GM23248 (cell line): ENCODE measurements around the gene RAD51B.

Source experiments
- EZH2 ChIP-seq: fragments of 200-600 bp; sonication (generic); IDR thresholded peaks from 2 replicates; pipeline ENCODE4 v1.6.1; 2018; ENCODE audit warnings: antibody characterized with exemption, mild to moderate bottlenecking; ENCODE audit not compliant: insufficient read depth, poor library complexity, severe bottlenecking
- EZH2phosphoT487 ChIP-seq: fragments of 200-600 bp; sonication (generic); IDR thresholded peaks from 2 replicates; pipeline ENCODE4 v1.6.1; 2018; ENCODE audit warnings: antibody characterized with exemption, moderate library complexity, mild to moderate bottlenecking, low read depth; ENCODE audit not compliant: insufficient read depth

- TF ChIP-seq EZH2phosphoT487 (no peak), EZH2 (no peak)
These were observed 324.6 kb downstream of the RAD51B start for GRCh38 chr14:68144051-68144681.
